ENCODE data around the gene TUT7.
"Not testable (repeated sequence)": the region's sequence is repeated elsewhere in the genome, so short reads cannot be mapped to it uniquely, and the experiment has no call there.

Gene TUT7

DNA sequence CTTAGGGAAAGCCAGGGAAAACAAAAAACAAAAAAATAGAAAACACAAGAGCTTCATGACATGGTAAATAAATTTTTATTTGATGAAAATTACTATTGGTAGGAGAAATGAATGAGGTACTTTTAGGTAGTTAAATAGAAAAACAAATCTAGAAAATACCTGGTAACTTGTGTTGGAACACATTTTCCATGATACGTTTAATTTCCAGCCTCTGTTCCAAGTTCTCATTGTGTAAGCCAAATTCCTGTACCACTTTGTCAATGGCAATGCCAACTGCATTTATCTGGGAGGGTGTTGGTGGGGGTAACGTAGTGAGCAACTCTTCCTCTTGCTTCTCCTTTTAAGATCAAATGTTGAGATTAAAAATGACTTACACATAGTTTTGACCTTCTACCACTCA is 9.4 kb downstream of the TUT7 start:
- DNase-seq: no peak

GRCh38 chr9:86342269-86342668 is 11.9 kb downstream of the TUT7 start:
- DNase-seq: no peak

DNA sequence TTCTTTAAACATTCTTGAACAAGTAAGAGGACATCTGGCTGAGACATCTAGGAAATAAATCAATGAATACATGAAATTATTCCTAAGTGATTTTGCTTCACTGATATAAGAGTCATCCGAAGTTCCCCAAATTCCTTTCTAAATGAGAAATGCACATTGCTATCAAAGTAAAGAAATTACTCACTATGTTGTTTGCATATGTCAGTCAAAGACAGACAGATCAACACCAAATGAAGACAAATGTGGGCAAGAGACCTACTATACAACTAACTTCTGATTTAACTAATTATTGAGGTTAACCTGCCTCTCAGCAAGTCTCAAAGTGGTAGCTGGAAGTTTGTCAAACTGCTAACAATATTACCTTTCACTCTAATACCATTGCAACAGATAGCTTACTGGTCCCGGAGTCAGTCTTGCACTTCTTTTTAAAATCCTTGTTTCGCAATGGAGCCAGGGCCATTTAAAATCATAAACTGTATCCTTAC is 13.2 kb downstream of the TUT7 start:
- no peak for DNase-seq

GRCh38 chr9:86340356-86341006 is 13.7 kb downstream of the TUT7 start:
- DNase-seq: no peak

DNA sequence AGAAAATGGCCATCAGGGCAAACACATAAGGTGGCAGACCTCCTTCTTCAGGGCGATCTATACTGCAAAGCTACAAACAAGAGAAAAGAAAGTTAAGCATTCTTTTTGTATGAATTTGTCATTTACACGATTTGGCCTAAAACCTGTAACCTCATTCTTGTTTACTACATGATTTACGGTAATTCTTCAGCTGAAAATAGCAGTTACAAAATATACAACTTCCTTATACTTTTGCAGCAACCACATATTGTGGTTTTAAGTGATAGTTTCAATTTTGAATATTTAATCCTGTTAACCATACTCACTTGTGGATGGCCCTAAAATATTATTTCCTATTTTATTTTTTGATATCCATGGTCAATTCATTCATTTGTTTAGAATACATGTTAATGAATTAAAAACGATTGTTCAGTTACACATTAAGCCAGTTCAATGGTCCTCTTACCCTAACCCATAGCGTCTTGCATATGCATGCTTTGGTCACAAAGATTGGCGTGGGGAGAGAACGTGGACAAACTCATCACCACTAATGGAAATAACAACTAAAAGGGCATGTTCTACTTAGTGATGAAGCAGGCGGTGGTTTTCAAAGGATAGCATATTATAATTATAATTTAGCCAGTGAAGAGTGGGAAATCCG is 16.6 kb downstream of the TUT7 start:
- no peak for DNase-seq

DNA sequence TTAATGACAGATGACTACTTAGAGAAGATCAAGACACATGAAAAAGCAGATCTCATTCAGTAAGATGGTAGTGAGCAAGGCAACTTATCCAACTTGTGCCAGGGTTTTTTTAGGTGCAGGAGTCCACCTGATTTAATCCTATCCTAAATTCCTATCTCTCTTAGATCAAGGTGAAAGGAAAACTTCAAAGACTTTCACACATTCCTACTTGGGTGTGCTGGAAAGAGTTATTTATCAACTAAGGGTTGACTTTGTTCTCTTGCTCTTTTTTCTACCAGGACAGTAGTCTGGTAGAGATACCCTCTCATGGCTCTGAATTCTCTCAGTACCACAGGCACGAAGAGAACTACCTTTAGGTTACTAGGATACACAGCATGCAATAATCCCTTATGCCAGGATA is 18.2 kb downstream of the TUT7 start:
- DNase-seq: no peak

- no peak for DNase-seq
Measured at GRCh38 chr9:86333651-86334050, 20.6 kb downstream of the TUT7 start.

DNA sequence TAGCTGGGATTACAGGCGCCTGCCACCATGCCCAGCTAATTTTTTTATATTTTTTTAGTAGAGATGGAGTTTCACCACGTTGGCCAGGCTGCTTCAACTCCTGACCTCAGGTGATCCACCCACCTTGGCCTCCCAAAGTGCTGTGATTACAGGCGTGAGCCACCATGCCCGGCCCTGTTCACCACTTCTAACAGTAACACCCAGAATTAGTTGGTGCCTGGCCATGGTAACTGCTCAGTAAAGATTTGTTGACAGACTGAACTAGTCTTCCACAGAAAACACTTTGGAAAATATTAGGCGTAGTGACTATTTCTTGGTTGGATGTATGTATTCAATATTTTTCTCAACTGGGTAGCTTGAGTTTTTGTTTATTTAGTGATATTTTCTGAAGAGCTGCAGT is 24.0 kb downstream of the TUT7 start:
- DNase-seq: no peak

DNA sequence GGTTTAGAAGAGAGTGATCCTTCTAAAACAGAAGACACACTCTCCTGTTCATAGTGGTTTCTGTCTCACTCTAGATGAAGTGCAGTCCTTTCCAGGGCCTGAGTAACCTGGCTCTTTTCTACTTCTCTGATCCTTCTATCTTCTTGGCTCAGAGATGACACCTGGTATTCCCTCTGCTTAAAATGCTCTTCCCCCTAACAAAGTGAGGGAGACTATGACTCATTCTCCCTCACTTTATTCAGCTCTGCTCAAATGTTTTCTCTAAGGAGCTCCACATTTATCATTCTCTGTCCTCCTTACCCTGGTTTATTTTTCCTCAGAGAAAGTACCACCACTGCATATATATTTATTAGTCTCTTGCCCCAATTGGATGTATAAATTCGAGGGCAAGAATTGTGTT is 24.6 kb downstream of the TUT7 start:
- DNase-seq: no peak

- DNase-seq: no peak
Measured at GRCh38 chr9:86328156-86328555, 26.1 kb downstream of the TUT7 start.

DNA sequence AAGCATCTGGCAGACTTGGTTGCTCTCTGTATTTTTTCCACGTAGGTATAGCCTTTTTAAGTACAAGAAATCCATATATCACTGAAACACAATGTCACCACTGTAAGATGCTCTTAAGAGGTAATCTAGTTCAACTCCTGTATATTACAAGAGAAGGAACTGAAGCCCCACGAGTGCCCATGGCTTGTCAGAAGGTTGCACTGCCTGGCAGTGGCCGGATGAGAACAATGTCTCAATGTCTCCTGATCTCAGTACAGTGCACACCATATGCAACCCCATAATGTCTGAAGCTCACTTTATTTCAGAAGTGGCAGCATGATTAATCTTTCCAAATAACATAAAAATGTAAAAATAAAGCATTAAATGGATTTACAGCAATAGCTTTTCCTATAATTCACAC is 27.7 kb downstream of the TUT7 start:
- no peak for DNase-seq

GRCh38 chr9:86324901-86325300 is 29.3 kb downstream of the TUT7 start:
- no peak for DNase-seq

DNA sequence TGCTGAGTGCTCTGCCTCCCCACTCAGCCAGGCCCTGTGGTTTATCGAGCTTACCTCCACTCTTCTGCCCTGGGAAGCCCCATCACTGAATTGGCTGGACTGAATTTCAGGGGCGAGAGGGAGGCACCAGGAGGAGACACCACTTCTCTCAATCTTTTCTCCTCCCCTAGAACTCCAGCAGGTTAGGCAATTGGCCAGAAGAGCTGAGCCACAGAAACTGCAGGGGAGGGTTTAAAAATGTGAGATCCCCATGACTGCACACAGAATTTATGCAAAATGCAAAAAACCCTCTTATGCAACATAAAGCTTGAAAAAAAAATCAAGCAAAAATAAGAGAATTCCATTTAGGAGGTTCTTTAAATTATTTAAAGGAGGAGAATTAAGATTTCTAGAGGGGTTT is 29.9 kb downstream of the TUT7 start:
- no peak for DNase-seq

DNA sequence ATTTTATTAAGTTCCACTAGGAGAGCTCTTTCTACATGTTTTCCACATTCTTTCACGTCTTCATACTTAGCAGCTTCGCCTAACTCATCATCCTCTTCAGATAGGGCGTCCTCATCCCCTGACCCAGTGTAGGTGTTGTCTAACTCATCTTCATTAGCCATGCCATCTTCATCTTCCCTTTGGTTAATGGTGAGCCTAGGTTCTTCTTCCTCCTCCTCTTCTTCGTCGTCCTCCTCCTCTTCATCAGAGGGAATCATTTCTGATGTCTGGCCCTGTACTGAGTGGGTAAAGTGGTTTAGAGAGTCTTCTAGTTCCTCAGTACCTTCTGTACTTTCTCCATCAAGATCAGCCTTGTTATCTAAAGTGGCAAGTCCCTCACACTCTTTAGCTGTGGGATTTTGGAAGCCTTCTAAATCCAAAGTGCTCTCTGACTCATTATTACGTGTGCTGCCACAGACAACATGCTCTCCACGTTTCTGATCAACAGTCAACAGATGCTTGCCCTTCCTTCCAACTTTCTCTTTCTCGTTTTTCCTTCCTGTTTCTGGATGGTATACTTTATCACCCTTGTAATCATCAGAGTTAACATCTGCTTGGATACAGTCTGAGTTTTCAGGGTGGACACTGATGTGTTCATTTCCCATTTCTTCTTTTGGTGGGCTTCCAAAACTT is 31.1 kb downstream of the TUT7 start:
- DNase-seq: no peak

DNA sequence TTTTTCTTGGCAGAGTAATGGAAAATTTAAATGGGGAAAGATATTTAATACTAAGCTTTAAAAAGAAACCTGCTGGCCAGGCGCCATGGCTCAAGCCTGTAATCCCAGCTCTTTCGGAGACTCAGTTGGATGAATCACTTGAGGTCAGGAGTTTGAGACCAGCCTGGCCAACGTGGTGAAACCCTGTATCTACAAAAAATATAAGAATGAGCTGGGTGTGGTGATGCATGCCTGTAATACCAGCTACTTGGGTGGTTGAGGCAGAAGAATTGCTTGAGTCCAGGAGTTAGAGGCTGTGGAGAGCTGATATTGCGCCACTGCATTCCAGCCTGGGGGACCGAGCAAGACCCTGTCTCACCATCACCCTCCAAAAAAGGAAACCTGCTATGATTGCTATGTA is 32.8 kb downstream of the TUT7 start:
- no peak for DNase-seq

DNA sequence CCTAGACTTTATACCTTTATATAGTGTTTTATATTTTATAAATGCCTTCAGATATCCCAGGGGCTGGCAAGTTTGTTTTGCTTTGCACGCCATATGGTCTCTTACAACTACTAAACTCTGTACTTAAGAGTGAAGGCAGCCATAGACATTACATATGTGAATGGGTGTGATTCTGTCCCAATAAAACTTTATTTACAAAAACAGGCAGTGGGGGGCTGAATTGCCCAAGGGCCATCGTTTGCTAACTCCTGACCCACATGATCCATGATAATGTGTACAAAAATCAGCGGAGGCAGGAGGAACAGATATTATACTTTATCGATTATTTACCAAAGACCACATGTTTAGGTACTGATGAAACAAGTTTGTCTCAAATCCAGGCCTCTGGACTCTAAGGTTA is 36.0 kb downstream of the TUT7 start:
- no peak for DNase-seq

GRCh38 chr9:86315078-86315477 is 39.1 kb downstream of the TUT7 start:
- DNase-seq: no peak

DNA sequence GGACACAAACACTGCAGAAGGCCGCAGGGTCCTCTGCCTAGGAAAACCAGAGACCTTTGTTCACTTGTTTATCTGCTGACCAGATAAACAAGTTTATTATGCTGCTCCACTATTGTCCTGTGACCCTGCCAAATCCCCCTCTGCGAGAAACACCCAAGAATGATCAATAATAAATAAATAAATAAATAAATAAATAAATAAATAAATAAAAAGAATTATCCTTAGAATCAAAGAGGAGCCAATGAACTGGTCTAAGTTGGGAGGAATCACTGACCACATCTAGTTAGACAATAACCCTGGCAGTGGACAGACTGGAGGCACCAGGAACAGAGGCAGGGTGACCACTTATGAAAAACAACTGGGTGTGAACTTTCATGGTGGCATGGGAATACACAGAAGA is 41.3 kb downstream of the TUT7 start:
- DNase-seq: not testable (repeated sequence)

DNA sequence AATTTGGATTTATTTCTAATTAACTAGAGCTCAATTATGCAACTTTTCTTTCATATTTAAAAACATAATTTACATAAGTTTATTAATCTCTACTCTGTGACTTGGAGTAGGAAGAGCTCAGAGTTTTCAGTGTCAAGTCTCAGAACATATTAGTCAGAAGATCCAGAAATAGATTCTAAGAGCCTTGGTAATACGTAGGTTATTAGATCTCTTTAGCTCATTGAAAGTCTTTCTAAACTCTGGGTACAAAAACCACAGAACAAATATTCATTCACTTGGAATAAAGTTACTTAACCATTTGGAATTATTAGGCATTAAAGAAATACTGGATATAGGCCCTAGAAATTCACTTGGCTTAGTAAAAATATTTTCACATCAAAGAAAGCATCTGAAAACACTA is 45.5 kb downstream of the TUT7 start:
- no peak for DNase-seq

GRCh38 chr9:86304236-86304730 is 49.9 kb downstream of the TUT7 start:
- no peak for DNase-seq

DNA sequence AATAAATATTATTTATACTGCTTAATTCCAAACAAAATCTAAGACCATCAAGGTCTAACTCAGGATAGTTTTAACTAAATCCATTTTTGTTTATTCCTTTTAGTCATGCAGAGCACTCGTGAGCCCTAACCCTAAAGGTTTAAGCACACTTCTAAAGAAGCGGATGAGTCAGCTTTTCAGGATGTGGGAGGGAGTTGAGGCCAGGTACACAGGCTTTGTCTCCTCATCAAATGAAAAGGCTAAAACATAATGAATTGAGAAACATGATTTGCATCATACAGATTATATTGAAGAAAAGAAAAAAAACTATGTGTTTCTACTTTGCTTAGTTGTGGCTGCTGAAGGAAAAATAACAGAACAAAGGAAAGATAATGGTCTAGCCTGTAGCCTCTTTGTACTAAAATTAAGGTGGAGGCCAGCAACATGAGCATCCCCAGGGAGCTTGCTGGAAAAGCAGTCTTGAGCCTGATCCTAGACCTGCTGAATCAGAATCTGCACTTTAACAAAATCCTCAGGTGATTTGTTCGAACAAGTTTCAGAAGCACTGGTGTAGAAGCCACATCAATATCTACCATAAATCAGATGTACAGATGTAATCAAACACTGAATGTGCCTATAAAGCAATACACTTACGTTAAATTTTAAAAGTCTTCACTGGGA is 50.8 kb downstream of the TUT7 start:
- no peak for DNase-seq

DNA sequence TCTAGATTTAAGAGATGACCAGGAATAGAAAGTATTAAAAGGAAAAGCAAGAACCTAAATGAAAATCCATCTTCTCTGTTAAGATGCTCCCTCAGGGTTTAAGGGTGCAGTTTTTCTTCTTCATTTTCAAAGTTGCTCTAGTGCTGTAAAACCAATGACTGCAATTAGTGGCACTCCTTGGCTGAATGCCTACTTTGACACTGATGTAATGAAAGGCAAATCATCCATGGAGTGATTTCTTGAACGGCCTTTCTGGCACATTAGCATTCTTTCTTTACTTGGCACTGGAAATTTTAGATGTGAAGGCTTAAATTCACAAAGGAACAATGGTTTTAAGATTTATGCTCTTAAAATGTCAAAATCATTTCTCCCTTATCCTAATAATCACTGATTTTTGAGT is 52.5 kb downstream of the TUT7 start:
- DNase-seq: no peak

DNA sequence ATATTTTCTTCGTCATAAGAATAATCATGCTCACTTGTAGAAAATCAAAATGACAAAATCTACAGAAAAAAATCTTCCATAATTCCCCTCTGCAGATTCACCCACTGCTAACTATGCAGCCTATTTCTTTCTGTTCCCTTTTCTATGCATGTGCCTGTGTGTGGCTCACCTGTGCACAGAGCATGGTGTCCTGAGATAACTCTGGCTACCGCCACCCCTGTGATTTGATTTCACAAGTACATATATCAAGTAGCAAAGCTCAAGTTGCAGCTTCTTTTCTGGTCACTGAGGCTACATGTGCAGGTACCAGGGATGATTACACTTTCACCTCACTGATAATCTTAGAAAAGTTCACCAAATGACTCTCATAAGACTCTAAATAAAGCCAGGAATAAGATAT is 53.5 kb downstream of the TUT7 start:
- DNase-seq: no peak

DNA sequence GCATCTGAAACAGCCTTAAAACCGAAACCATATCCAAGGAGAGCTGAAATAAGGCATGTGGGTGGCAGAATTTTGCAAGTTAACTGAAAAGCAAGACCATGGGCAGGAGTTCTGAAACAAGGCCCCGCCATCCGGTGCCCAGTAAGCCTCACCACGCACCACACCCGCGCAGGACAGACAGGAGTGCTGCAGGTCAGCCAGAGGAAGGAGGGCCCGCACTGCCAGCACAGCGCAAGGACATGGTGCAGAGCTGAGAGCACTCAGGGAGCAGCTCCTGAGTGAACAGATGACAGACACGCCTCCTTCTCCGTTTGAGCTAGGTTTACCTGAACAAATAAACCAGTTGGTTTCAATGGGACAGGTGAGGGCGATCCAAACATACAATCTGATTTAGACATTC is 55.3 kb downstream of the TUT7 start:
- DNase-seq: no peak

Measured in activated effector memory CD4-positive, alpha-beta T cell treated with Interleukin-2 at 50 U/mL for 16 hours (primary cell).